GM12873 (cell line): ENCODE data around the gene HOXD1.

Source experiments
- CTCF ChIP-seq: IDR thresholded peaks from 2 replicates; pipeline ENCODE4 v1.5.1; 2012; ENCODE audit warnings: low read depth, mild to moderate bottlenecking, moderate library complexity, low read length, control low read depth; ENCODE audit not compliant: insufficient read depth; ENCODE audit errors: missing control alignments

HOXD1 gene

GRCh38 chr2:176165370-176166050 is 23.0 kb upstream of the HOXD1 start:
- no peak for TF ChIP-seq CTCF

GRCh38 chr2:176166272-176166671 is 22.2 kb upstream of the HOXD1 start:
- no peak for TF ChIP-seq CTCF

GRCh38 chr2:176167398-176167797 is 21.1 kb upstream of the HOXD1 start:
- no peak for TF ChIP-seq CTCF

GRCh38 chr2:176169181-176169580 is 19.3 kb upstream of the HOXD1 start:
- no peak for TF ChIP-seq CTCF

- TF ChIP-seq CTCF, result no peak
Observed at GRCh38 chr2:176169711-176170110, 18.8 kb upstream of the HOXD1 start.

GRCh38 chr2:176170602-176171305 is 17.7 kb upstream of the HOXD1 start:
- no peak for TF ChIP-seq CTCF

GRCh38 chr2:176171351-176172006 is 17.0 kb upstream of the HOXD1 start:
- TF ChIP-seq CTCF, result no peak
